GM19397 (cell line): ENCODE data around the gene SLAMF6.

ENCODE experiments used
- ATAC-seq: cut with Tn5 transposase; IDR thresholded peaks from one replicate; pipeline ENCODE4 v1.9.1; 2021; ENCODE audit warnings: mild to moderate bottlenecking, moderate library complexity; ENCODE audit not compliant: unreplicated experiment

SLAMF6 gene

GRCh38 chr1:160474392-160475242 is 48.4 kb downstream of the SLAMF6 start:
- no peak for ATAC-seq

GRCh38 chr1:160472112-160472511 is 50.9 kb downstream of the SLAMF6 start:
- ATAC-seq: no peak

DNA sequence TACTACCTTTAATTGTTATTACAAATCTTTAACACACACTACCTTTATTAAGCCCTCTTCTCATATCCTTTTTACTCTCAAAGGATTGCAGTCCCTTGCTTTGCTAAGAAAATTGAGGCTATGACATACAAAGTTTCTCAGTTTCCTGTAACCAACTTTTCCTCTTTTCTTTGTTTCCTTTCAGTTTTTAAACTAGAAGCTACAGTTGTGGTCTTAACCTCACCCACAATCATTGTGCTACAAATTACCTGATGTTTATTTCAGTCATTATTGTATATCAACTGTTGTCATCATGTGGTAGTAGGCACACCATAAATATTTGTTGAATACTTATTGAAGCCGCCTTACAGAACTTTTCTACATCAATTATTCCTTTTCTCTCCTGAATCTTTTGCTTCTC is 51.8 kb downstream of the SLAMF6 start:
- no peak for ATAC-seq

- no peak for ATAC-seq
Observed at GRCh38 chr1:160467576-160467975, 55.5 kb downstream of the SLAMF6 start.

DNA sequence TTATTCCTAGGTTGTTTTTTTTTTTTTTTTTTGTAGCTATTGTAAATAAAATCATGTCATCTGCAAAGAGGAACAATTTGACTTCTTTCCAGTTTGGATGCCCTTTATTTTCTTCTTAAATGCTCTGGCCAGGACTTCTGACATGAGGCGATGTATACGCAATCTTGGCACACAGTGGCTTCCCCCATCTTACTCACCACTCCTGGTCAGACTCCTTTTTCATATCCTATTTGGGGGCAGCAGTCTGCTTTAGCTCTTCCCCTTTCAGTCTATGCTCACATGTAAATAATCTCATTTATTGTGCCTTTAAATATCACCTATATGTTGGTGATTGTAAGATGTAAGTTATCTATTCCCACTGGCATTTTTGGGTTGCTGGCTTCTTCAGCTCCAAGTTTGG is 56.1 kb downstream of the SLAMF6 start:
- ATAC-seq: no peak

GRCh38 chr1:160465123-160465522 is 57.9 kb downstream of the SLAMF6 start:
- no peak for ATAC-seq

DNA sequence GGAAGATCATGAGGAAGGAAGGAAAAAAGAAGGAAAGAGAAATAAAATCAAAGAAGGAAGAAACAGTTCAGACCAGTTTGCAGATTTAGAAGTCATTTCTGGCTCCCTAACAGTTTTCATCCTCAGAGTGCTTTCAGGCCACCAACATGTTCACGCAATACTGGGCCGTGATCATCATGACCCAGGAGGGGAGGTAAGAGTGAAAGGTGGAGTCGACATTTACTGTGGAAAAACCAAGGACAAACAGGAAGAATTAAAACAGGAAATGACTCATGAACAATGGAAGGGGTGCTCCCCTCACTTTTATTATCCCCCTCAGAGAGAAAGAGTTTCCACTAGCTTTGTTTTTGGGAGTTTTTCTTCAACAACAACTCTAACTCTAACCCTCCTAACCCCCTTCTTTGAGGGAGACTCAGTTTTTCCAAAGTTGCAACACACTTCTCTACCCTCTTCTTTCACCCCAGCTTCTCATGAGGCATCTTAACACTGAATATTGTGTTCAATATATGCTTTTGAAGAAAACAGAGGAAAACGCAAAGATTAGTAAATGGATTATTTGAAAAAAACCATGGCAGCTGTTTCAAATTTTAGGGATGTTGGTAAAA is 62.3 kb downstream of the SLAMF6 start:
- ATAC-seq: no peak

DNA sequence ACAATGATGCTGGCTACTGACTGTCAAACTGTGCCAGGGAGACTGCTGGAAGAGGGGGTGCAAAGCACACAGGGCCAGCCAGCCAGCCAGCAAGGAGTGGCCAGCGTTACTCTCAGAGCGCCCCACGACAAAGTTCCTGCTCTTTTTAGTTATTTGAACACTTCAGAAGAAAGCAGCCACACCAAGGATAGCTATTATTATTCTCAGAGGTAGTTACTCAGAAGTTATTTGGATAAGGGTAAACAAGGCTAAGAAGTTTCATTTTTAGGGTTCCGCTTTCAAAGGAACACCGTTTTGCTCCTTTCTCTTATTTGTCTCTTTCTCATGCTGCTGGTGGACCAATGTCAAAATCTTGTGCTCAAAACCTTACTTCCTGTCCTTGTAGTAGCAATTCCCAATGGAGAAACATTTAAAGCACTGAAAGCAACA is 62.8 kb downstream of the SLAMF6 start:
- no peak for ATAC-seq

GRCh38 chr1:160459687-160460086 is 63.4 kb downstream of the SLAMF6 start:
- no peak for ATAC-seq

GRCh38 chr1:160459056-160459455 is 64.0 kb downstream of the SLAMF6 start:
- no peak for ATAC-seq

DNA sequence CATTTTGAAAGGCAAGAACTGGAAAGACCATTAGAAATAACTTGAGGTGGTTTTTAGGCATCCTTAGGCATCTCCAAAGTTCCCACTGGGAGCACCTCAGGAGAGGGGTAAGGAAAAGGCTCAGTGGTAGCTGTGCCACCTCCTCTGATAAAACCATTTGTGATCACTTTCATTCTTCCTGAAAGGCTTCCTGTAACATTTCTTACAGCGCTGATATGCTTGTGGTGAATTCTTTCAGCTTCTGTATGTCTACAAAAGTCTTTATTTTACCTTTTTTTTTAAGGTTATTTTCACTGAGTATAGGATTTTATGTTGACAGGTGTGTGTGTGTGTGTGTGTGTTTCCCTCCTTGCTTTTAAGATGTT is 67.9 kb downstream of the SLAMF6 start:
- no peak for ATAC-seq

DNA sequence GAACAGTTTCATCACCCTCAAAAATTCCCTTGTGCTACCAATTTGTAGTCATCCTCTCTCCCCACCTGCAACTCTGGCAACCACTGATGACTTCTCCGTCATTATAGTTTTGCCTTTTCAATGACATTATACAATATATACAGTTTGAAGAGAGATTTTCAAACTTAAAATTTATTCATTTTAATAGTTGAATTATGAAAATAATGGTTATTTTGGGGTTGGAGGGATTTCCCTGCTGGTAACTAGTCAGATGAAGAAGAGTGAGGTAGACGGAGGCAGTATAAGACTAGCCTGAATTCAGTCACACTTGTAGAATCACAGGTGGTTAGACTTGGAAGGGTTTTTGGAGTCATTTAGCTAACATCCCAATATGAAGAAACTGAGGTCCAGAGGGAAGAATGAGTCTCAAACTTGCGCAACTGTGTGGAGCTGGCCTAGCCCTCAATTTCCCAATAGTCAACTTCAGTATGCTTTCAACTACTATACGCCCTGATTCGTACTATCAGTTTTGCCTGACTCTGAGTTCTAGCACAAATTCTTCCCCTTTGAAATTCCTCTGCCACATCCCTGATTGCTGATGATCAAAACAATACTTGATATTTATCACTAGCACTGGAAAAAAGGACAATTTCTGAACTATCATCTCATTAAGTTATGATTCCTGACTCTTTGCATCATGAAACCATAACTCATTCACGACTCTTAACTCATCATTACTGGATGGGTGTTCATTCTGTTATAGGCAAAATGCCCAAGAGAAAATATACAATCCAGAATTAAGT is 68.5 kb downstream of the SLAMF6 start:
- no peak for ATAC-seq

GRCh38 chr1:160453443-160453842 is 69.6 kb downstream of the SLAMF6 start:
- ATAC-seq: no peak

DNA sequence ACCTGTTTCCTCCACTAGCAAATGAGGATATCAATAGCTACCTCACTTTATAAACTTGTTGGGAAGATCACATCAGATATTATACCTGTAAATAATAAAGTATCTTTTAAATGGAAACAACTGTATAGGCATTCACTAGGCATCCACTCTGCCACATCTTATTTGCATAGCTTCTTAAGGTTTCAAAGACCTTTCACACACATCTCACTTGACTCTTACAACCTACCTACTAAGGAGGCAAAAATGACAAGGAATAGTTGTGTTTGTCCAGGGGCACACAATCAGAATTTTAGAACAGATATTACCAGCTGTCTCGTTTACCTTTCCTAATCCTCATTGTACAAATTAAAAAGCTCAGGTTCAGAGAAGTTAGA is 71.2 kb downstream of the SLAMF6 start:
- ATAC-seq: no peak

GRCh38 chr1:160451119-160451858 is 71.8 kb downstream of the SLAMF6 start:
- ATAC-seq: no peak

DNA sequence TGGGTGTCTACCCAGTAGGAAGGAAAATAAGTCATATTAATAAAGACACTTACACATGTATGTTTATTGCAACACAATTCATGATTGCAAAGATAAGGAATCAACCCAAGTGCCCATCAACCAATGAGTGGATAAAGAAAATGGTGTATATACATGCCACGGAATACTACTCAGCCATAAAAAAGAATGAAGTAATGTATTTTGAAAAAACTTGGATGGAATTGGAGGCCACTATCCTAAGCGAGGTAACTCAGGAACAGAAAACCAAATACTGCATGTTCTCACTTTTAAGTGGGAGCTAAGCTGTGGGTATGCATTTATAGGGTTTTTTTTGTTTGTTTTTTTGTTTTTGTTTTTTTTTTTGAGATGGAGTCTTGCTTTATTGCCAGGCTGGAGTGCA is 73.6 kb downstream of the SLAMF6 start:
- ATAC-seq: no peak

- no peak for ATAC-seq
Observed at GRCh38 chr1:160446945-160447600, 76.0 kb downstream of the SLAMF6 start.

- no peak for ATAC-seq
Observed at GRCh38 chr1:160439718-160440117, 83.3 kb downstream of the SLAMF6 start.

DNA sequence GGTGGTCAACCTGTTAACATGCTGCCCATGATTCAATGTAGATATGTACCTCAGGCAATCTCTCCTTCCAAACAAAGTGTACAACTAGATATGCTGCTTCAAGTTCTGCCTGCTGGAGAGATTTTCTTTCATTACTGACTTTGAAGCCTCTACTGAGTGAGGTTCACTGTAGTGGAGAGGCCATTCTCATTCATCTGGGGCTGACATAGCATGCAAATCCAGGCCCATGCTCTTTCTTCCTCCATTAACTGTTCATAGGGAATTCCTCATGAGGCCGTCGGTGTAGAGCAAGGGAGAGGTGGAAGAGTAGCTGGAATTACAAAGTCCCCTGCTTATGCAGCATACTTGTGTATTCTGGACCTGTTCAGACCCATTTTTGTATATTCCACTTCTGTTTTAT is 84.1 kb downstream of the SLAMF6 start:
- ATAC-seq: no peak

- no peak for ATAC-seq
Observed at GRCh38 chr1:160438317-160438918, 84.6 kb downstream of the SLAMF6 start.
